HepG2 (cell line): Measurements from ENCODE around the gene FGF2. TPM values are rescaled to one million over a fixed set of nuclear protein-coding genes. Genes with fewer than 3 reads are reported as not detected.

Experiments
- ARNT2 ChIP-seq: sonication (generic); formaldehyde crosslinking; IDR thresholded peaks from 2 replicates; pipeline ENCODE4 v1.8.0; 2022; ENCODE audit warnings: mild to moderate bottlenecking, low read depth, missing genetic modification reagents, moderate library complexity
- FOXK2 ChIP-seq: fragments of 450-650 bp; IDR thresholded peaks from 2 replicates; pipeline ENCODE4 v1.6.1; 2016
- HOXA5 ChIP-seq: sonication (generic); formaldehyde crosslinking; IDR thresholded peaks from 2 replicates; pipeline ENCODE4 v1.4.0; 2020; ENCODE audit warnings: missing genetic modification reagents
- KLF6 ChIP-seq: IDR thresholded peaks from 2 replicates; pipeline ENCODE4 v1.8.0; 2016; ENCODE audit warnings: missing biosample characterization, missing genetic modification reagents
- MAFF ChIP-seq: IDR thresholded peaks from 2 replicates; pipeline ENCODE4 v1.6.1; 2011; ENCODE audit warnings: low read depth, low read length, improper control_type of control experiment
- NCOA2 ChIP-seq: sonication (generic); formaldehyde crosslinking; IDR thresholded peaks from 2 replicates; pipeline ENCODE4 v1.8.0; 2022; ENCODE audit warnings: inconsistent platforms
- NRL ChIP-seq: sonication (generic); formaldehyde crosslinking; IDR thresholded peaks from 2 replicates; pipeline ENCODE4 v1.5.0; 2020; ENCODE audit warnings: missing genetic modification reagents, mild to moderate bottlenecking, moderate library complexity, borderline replicate concordance
- PAX8 ChIP-seq: sonication (generic); formaldehyde crosslinking; IDR thresholded peaks from 2 replicates; pipeline ENCODE4 v1.8.0; 2022; ENCODE audit warnings: mild to moderate bottlenecking, missing genetic modification reagents, borderline replicate concordance
- SAP130 ChIP-seq: IDR thresholded peaks from 2 replicates; pipeline ENCODE4 v1.6.1; 2016; ENCODE audit warnings: low read depth
- TRIM24 ChIP-seq: sonication (generic); formaldehyde crosslinking; IDR thresholded peaks from 2 replicates; pipeline ENCODE4 v1.8.0; 2022; ENCODE audit warnings: mild to moderate bottlenecking, missing genetic modification reagents
- ZFX ChIP-seq: sonication (generic); formaldehyde crosslinking; IDR thresholded peaks from 2 replicates; pipeline ENCODE4 v1.4.0; 2020; ENCODE audit warnings: mild to moderate bottlenecking, low read depth, missing genetic modification reagents, moderate library complexity
- ZNF160 ChIP-seq: sonication (generic); formaldehyde crosslinking; IDR thresholded peaks from 2 replicates; pipeline ENCODE4 v1.8.0; 2022; ENCODE audit warnings: mild to moderate bottlenecking, inconsistent platforms, missing genetic modification reagents
- polyA plus RNA-seq, 8 experiments: library from polyadenylated mRNA; depleted of rRNA in 3 of 8; stranded (reverse) in 7 of 8; unstranded in 1 of 8; fragments of >200 nt; fragmentation: Illumina TruSeq in 4 of 8; extraction: Trizol in 4 of 8; gene quantifications; 2 replicates each; pipeline versions ENCODE4 v1.2.1 to v1.2.3, GENCODE V29; 2011 to 2016; ENCODE audit warnings: low read depth in 4 of 8, missing spikeins in 1 of 8, mixed read lengths in 1 of 8; ENCODE audit not compliant: insufficient read depth in 1 of 8
- total RNA-seq, 5 experiments: library from RNA; depleted of rRNA; stranded (reverse); fragments of >200 nt; fragmentation: Illumina TruSeq; extraction: Trizol; gene quantifications; 2 replicates each; pipeline ENCODE4 v1.2.3, GENCODE V29; 2016; ENCODE audit warnings: low read depth in 1 of 5
- TF ChIP-seq, protein P1 (sequence below): sonication (generic); formaldehyde crosslinking; IDR thresholded peaks from 2 replicates; pipeline ENCODE4 v1.5.0; 2020; ENCODE audit warnings: mild to moderate bottlenecking, missing genetic modification reagents
- TF ChIP-seq, protein P2 (sequence below): sonication (generic); formaldehyde crosslinking; IDR thresholded peaks from 2 replicates; pipeline ENCODE4 v1.5.1; 2020; ENCODE audit warnings: mild to moderate bottlenecking, missing genetic modification reagents
- TF ChIP-seq, protein P3 (sequence below): sonication (generic); formaldehyde crosslinking; IDR thresholded peaks from 2 replicates; pipeline ENCODE4 v1.4.0; 2020; ENCODE audit warnings: mild to moderate bottlenecking, missing genetic modification reagents
- TF ChIP-seq, protein P4 (sequence below): sonication (generic); formaldehyde crosslinking; IDR thresholded peaks from 2 replicates; pipeline ENCODE4 v1.4.0; 2020; ENCODE audit warnings: low read depth, missing genetic modification reagents
- TF ChIP-seq, protein P5 (sequence below): sonication (generic); formaldehyde crosslinking; IDR thresholded peaks from 2 replicates; pipeline ENCODE4 v1.8.1; 2023; ENCODE audit warnings: missing genetic modification reagents, inconsistent platforms, borderline replicate concordance
- TF ChIP-seq, protein P6 (sequence below): sonication (generic); formaldehyde crosslinking; IDR thresholded peaks from 2 replicates; pipeline ENCODE4 v1.4.0; 2020; ENCODE audit warnings: mild to moderate bottlenecking, missing genetic modification reagents

FGF2 gene
- total and polyA plus RNA-seq, 2 of the 13 experiments (the other 11 are each of a cell fraction or from before 2014, with no cell fraction given): 0.01 to 0.02 TPM

DNA sequence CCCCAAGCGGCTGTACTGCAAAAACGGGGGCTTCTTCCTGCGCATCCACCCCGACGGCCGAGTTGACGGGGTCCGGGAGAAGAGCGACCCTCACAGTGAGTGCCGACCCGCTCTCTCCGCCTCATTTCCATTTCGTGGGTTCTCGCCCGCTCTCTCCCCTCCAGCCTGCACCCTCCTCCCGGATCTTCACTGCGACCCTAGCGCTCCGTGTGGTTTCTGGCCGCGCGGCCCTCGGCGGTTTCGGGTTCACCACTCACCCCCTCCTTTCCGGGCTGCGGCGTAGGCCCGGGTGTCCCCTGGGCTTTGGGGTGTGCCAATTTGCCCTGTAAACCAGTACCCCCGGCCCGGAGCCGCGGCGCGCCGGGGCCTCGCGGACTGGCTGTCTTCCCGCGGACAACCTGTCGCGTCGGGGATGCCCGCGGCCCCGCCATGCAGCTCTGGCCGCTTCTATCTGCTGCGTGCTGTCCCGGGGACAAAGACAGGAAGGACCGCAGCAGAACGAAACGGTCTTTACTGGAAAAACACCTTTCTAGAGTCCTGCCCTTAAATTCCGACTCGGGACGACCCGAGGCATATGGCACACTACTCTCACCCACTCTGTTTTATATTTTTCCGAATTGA lies 737 bp downstream of the FGF2 start (continued):
- TF ChIP-seq, protein P1, sequence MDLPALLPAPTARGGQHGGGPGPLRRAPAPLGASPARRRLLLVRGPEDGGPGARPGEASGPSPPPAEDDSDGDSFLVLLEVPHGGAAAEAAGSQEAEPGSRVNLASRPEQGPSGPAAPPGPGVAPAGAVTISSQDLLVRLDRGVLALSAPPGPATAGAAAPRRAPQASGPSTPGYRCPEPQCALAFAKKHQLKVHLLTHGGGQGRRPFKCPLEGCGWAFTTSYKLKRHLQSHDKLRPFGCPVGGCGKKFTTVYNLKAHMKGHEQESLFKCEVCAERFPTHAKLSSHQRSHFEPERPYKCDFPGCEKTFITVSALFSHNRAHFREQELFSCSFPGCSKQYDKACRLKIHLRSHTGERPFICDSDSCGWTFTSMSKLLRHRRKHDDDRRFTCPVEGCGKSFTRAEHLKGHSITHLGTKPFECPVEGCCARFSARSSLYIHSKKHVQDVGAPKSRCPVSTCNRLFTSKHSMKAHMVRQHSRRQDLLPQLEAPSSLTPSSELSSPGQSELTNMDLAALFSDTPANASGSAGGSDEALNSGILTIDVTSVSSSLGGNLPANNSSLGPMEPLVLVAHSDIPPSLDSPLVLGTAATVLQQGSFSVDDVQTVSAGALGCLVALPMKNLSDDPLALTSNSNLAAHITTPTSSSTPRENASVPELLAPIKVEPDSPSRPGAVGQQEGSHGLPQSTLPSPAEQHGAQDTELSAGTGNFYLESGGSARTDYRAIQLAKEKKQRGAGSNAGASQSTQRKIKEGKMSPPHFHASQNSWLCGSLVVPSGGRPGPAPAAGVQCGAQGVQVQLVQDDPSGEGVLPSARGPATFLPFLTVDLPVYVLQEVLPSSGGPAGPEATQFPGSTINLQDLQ (CRISPR knock-in tag): no peak
- TF ChIP-seq HOXA5 (CRISPR knock-in tag) (0 out of 2 replicates have a peak, but pooled peaks have one; percentile 27), TRIM24 (no peak), NCOA2 (CRISPR knock-in tag) (no peak), NRL (CRISPR knock-in tag) (no peak), ZFX (CRISPR knock-in tag) (0 out of 2 replicates have a peak, but pooled peaks have one; percentile 33), ARNT2 (no peak), KLF6 (no peak), SAP130 (CRISPR knock-in tag) (no peak), MAFF (no peak), PAX8 (CRISPR knock-in tag) (no peak), FOXK2 (no peak), ZNF160 (CRISPR knock-in tag) (no peak)
- TF ChIP-seq, protein P2, sequence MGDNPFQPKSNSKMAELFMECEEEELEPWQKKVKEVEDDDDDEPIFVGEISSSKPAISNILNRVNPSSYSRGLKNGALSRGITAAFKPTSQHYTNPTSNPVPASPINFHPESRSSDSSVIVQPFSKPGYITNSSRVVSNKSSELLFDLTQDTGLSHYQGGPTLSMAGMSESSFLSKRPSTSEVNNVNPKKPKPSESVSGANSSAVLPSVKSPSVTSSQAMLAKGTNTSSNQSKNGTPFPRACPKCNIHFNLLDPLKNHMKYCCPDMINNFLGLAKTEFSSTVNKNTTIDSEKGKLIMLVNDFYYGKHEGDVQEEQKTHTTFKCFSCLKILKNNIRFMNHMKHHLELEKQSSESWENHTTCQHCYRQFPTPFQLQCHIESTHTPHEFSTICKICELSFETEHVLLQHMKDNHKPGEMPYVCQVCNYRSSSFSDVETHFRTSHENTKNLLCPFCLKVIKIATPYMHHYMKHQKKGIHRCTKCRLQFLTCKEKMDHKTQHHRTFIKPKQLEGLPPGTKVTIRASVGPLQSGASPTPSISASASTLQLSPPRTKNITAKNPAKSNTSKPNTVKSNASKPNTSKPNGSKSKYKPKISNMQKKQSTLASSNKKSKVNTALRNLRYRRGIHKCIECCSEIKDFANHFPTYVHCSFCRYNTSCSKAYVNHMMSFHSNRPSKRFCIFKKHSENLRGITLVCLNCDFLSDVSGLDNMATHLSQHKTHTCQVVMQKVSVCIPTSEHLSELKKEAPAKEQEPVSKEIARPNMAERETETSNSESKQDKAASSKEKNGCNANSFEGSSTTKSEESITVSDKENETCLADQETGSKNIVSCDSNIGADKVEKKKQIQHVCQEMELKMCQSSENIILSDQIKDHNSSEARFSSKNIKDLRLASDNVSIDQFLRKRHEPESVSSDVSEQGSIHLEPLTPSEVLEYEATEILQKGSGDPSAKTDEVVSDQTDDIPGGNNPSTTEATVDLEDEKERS (CRISPR knock-in tag): no peak
- TF ChIP-seq, protein P3, sequence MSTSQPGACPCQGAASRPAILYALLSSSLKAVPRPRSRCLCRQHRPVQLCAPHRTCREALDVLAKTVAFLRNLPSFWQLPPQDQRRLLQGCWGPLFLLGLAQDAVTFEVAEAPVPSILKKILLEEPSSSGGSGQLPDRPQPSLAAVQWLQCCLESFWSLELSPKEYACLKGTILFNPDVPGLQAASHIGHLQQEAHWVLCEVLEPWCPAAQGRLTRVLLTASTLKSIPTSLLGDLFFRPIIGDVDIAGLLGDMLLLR (CRISPR knock-in tag): no peak
- TF ChIP-seq, protein P4, sequence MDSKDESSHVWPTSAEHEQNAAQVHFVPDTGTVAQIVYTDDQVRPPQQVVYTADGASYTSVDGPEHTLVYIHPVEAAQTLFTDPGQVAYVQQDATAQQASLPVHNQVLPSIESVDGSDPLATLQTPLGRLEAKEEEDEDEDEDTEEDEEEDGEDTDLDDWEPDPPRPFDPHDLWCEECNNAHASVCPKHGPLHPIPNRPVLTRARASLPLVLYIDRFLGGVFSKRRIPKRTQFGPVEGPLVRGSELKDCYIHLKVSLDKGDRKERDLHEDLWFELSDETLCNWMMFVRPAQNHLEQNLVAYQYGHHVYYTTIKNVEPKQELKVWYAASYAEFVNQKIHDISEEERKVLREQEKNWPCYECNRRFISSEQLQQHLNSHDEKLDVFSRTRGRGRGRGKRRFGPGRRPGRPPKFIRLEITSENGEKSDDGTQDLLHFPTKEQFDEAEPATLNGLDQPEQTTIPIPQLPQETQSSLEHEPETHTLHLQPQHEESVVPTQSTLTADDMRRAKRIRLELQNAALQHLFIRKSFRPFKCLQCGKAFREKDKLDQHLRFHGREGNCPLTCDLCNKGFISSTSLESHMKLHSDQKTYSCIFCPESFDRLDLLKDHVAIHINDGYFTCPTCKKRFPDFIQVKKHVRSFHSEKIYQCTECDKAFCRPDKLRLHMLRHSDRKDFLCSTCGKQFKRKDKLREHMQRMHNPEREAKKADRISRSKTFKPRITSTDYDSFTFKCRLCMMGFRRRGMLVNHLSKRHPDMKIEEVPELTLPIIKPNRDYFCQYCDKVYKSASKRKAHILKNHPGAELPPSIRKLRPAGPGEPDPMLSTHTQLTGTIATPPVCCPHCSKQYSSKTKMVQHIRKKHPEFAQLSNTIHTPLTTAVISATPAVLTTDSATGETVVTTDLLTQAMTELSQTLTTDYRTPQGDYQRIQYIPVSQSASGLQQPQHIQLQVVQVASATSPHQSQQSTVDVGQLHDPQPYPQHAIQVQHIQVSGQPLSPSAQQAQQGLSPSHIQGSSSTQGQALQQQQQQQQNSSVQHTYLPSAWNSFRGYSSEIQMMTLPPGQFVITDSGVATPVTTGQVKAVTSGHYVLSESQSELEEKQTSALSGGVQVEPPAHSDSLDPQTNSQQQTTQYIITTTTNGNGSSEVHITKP: no peak
- TF ChIP-seq, protein P5, sequence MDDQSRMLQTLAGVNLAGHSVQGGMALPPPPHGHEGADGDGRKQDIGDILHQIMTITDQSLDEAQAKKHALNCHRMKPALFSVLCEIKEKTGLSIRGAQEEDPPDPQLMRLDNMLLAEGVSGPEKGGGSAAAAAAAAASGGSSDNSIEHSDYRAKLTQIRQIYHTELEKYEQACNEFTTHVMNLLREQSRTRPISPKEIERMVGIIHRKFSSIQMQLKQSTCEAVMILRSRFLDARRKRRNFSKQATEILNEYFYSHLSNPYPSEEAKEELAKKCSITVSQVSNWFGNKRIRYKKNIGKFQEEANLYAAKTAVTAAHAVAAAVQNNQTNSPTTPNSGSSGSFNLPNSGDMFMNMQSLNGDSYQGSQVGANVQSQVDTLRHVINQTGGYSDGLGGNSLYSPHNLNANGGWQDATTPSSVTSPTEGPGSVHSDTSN (CRISPR knock-in tag): no peak
- TF ChIP-seq, protein P6, sequence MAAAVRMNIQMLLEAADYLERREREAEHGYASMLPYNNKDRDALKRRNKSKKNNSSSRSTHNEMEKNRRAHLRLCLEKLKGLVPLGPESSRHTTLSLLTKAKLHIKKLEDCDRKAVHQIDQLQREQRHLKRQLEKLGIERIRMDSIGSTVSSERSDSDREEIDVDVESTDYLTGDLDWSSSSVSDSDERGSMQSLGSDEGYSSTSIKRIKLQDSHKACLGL (CRISPR knock-in tag): no peak
